Neutrophil (primary cell): Measurements from ENCODE around the gene NELFCD.

Experiments
- H3K27ac ChIP-seq: fragments of 200-600 bp; sonication (generic); 2 replicates; pipeline ENCODE4 v1.5.1; 2016; ENCODE audit warnings: mild to moderate bottlenecking, moderate library complexity
- H3K27me3 ChIP-seq: fragments of 200-600 bp; sonication (generic); 2 replicates; pipeline ENCODE4 v1.6.0; 2016; ENCODE audit warnings: mild to moderate bottlenecking
- H3K36me3 ChIP-seq: fragments of 200-600 bp; sonication (generic); 2 replicates; pipeline ENCODE4 v1.5.1; 2017
- H3K4me1 ChIP-seq, 2 experiments: fragments of 200-600 bp in 1 of 2; sonication (generic) in 1 of 2; 1 replicate in 1 of 2; 2 replicates in 1 of 2; pipeline versions ENCODE4 v1.5.1 to v1.6.1; 2013 to 2016; ENCODE audit warnings: low read depth in 1 of 2, low read length in 1 of 2, mild to moderate bottlenecking in 1 of 2, moderate library complexity in 1 of 2; ENCODE audit not compliant: control insufficient read depth in 1 of 2, insufficient read depth in 1 of 2
- H3K4me3 ChIP-seq, 2 experiments: fragments of 200-600 bp in 1 of 2; sonication (generic) in 1 of 2; 1 replicate in 1 of 2; 2 replicates in 1 of 2; pipeline ENCODE4 v1.5.1; 2013 to 2016; ENCODE audit warnings: low read depth in 1 of 2, low read length in 1 of 2, mild to moderate bottlenecking in 1 of 2, moderate library complexity in 1 of 2
- H3K9me3 ChIP-seq: fragments of 200-600 bp; sonication (generic); 2 replicates; pipeline ENCODE4 v1.5.1; 2016
- TF ChIP-seq, protein P1 (sequence below): fragments of 200-600 bp; sonication (generic); IDR thresholded peaks from 2 replicates; pipeline ENCODE4 v1.5.1; 2016; ENCODE audit warnings: antibody characterized with exemption

NELFCD gene

DNA sequence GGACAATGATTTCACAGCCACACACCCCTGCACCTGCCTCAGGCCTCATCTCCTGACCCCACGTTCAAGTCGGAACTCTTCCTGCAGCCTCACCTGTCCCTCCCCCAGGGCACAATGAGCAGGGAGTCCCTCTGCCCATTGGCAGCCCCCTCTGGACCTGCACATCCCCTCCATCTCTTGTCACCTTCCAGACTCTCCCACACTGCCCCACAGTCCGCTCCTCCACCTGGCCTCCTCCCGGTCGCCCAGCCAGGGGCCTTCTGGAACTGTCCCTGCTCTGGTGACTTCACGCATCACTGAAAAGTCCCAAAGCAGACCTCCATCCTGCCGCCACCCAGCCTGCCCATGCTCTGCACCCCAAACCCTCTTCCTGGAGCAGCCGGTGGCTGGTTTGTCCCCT is 21.3 kb downstream of the NELFCD start:
- peaks cover 70% of the 10 kb centered on the region for H3K36me3 ChIP-seq
- H3K27me3 ChIP-seq, result no peaks in the 10 kb centered on the region
- TF ChIP-seq, protein P1, sequence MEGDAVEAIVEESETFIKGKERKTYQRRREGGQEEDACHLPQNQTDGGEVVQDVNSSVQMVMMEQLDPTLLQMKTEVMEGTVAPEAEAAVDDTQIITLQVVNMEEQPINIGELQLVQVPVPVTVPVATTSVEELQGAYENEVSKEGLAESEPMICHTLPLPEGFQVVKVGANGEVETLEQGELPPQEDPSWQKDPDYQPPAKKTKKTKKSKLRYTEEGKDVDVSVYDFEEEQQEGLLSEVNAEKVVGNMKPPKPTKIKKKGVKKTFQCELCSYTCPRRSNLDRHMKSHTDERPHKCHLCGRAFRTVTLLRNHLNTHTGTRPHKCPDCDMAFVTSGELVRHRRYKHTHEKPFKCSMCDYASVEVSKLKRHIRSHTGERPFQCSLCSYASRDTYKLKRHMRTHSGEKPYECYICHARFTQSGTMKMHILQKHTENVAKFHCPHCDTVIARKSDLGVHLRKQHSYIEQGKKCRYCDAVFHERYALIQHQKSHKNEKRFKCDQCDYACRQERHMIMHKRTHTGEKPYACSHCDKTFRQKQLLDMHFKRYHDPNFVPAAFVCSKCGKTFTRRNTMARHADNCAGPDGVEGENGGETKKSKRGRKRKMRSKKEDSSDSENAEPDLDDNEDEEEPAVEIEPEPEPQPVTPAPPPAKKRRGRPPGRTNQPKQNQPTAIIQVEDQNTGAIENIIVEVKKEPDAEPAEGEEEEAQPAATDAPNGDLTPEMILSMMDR, result no peak
- no peaks in the 10 kb centered on the region for H3K9me3 ChIP-seq
- H3K27ac ChIP-seq, result peak overlapping the region; percentile 97
- H3K4me1 ChIP-seq, result peaks cover 34 to 41% of the 10 kb centered on the region in 2 experiments
- H3K4me3 ChIP-seq, result no peak overlapping the region

DNA sequence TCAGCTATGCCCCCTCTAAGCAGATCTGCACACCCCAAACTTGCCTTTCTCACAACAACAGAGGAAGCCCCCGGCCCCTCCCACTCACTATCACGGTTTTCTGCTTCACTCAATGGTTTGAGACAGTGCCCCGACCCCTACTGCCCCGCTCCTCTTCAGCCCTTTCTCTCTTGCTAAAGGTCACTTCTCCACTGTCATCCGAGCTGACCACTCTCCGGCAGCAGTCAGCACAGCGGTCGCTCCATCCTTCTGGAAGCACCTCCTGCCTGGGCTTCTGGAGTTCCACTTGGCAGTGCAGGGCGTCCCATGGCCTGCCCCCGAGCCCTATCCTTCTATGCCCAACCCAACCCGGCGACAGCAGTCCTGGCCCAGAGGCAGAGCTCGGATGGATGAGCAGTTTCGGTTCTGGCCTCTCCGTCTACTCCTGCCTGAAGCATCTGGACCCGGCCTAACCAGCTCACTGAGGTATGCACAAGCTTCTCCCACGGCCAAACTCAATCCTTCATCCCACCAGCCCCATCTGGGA is 21.9 kb downstream of the NELFCD start:
- H3K4me3 ChIP-seq, result no peak overlapping the region
- H3K27me3 ChIP-seq, result no peaks in the 10 kb centered on the region
- H3K4me1 ChIP-seq, result peaks cover 37 to 47% of the 10 kb centered on the region in 2 experiments
- H3K9me3 ChIP-seq, result no peaks in the 10 kb centered on the region
- peak overlapping the region; percentile 97 for H3K27ac ChIP-seq
- TF ChIP-seq, protein P1, result no peak
- H3K36me3 ChIP-seq, result peaks cover 64% of the 10 kb centered on the region

DNA sequence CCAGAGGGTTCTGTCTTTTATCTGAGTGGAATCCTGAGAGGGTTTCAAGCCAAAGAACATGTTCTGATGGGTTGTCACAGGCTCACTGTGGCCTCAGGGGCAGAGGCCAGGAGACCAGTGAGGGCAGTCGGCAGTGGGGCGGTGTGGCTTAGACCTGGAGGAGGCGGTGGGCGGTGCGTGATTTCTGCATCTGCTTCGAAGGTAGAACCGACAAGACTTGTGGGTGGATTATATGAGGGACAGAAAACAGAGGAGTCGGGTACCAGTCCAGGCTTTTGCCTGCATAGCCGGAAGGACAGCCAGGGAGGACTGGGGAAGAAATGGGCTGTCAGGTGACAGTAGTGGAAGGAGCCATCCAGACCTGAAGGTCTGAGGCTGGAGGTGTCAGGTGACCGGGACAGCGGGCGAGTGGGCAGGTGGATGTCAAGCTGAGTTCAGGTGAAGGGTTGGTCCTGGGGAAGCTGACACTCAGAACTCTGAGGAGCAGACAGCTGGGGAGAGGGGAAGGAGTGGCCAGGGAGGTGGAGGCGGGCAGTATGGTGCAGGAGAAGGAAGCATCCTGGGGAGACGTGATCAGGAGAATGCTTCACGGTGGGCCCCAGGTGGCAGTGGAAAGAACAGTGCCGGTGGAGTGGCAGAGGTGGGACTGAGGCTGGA is 22.9 kb downstream of the NELFCD start:
- H3K9me3 ChIP-seq, result no peaks in the 10 kb centered on the region
- peak overlapping the region; percentile 86 to 88 for H3K4me3 ChIP-seq
- peaks cover 54% of the 10 kb centered on the region for H3K36me3 ChIP-seq
- H3K27ac ChIP-seq, result peak overlapping the region; percentile 97
- H3K4me1 ChIP-seq, result peaks cover 46 to 56% of the 10 kb centered on the region in 2 experiments
- H3K27me3 ChIP-seq, result no peaks in the 10 kb centered on the region
- TF ChIP-seq, protein P1, result no peak

DNA sequence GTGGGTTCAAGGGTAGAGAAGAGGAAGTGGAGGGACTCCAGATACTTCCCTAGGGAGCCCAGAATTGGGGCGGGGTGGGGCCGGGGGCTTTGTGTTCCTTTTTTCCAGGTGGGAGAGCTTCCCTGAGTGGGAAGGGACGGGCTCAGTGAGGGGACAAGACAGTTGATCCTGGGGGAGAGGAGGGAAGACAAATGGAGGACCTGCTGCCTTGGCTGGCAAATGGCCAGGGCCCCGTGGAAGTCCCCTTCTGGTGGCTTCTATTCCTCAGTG is 23.4 kb downstream of the NELFCD start:
- Histone ChIP-seq H3K27ac (peak overlapping the region; percentile 97), H3K4me3 (peak overlapping the region; percentile 86 to 88), H3K27me3 (no peaks in the 10 kb centered on the region), H3K36me3 (peaks cover 49% of the 10 kb centered on the region), H3K9me3 (no peaks in the 10 kb centered on the region), H3K4me1 (peaks cover 46 to 56% of the 10 kb centered on the region in 2 experiments)
- TF ChIP-seq, protein P1, result no peak

DNA sequence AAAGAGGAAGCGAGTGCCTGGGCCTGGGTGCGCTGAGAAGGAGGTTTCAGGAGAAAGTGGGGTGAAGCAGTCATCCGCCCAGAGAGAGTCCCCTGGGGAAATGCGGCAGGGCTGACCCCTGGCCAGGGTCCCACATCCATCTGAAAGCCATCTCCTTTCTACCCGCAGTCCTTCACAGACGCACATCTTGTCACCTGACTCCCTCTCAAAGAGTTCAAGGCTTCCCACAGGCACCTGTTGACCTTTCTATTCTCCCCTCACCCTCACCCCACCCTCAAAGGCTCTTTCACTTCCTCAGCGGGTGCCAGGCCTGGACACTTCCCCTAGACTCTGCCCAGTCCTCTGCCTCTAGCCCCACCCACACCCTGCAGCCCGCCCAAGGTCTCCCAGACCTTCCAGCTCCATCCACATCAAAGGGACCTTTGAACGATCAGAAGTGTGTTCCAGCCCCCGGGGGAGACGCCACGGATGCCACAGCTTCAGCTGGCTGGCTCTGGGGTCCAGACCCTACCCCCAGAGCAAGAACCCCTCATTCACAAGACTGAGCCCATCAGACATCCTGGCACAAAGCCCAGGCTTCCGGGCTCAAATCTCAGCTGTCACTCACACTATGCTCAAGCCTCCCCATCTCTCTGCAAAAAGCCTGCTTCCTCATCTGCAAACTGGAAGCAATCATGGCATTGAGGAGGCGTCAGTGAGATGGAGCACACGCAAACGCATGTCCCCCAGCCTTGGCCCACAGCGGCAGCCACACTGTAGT is 23.9 kb downstream of the NELFCD start:
- H3K27ac ChIP-seq, result peak overlapping the region; percentile 97
- peaks cover 46 to 56% of the 10 kb centered on the region in 2 experiments for H3K4me1 ChIP-seq
- TF ChIP-seq, protein P1, result no peak
- H3K36me3 ChIP-seq, result peaks cover 44% of the 10 kb centered on the region
- H3K9me3 ChIP-seq, result no peaks in the 10 kb centered on the region
- peak overlapping the region; percentile 86 to 88 for H3K4me3 ChIP-seq
- H3K27me3 ChIP-seq, result no peaks in the 10 kb centered on the region
